HEK293 (cell line): ENCODE results near the gene TMEM198.
A peak's percentile ranks its signal among the peaks of the same experiment; 100 is the strongest.

Source experiments
- CTCF ChIA-PET: fragments of 350-600 bp; formaldehyde crosslinking; extraction: SDS; loops from one replicate; lab custom pipeline; 2021; ENCODE audit warnings: antibody characterized with exemption; lab: Yijun Ruan, JAX
- POLR2A ChIA-PET: fragments of 300-600 bp; formaldehyde crosslinking; extraction: SDS; loops from one replicate; lab custom pipeline; 2020; ENCODE audit warnings: antibody characterized with exemption, inconsistent platforms; lab: Yijun Ruan, JAX
- H3K27ac ChIP-seq: fragments of 200-500 bp; sonication (Bioruptor generic); 2 replicates; pipeline ENCODE4 v1.5.1; 2014; ENCODE audit warnings: low read depth, low read length, control low read depth, inconsistent platforms; ENCODE audit errors: extremely low read depth
- H3K36me3 ChIP-seq, 2 experiments: fragments of 200-500 bp in 1 of 2; sonication (Bioruptor generic) in 1 of 2; 1 replicate in 1 of 2; 2 replicates in 1 of 2; pipeline ENCODE4 v1.5.1; 2014 to 2017; ENCODE audit warnings: inconsistent platforms in 2 of 2, low read length in 2 of 2; ENCODE audit not compliant: control insufficient read depth in 2 of 2, insufficient read depth in 1 of 2
- H3K4me1 ChIP-seq: fragments of 200-500 bp; sonication (Bioruptor generic); 2 replicates; pipeline ENCODE4 v1.5.1; 2014; ENCODE audit warnings: mild to moderate bottlenecking, low read length, inconsistent platforms; ENCODE audit not compliant: control insufficient read depth, insufficient read depth
- H3K4me3 ChIP-seq: 2 replicates; pipeline ENCODE4 v1.5.1; 2011; ENCODE audit warnings: low read depth, mild to moderate bottlenecking, control low read depth, low read length, moderate library complexity
- H3K9me3 ChIP-seq: fragments of 200-500 bp; sonication (Bioruptor generic); 2 replicates; pipeline ENCODE4 v1.5.1; 2014; ENCODE audit warnings: low read depth, low read length, inconsistent platforms; ENCODE audit not compliant: control insufficient read depth, insufficient read depth
- BCL11A ChIP-seq: fragments of 450-650 bp; formaldehyde crosslinking; IDR thresholded peaks from 2 replicates; pipeline ENCODE4 v1.5.1; 2016; ENCODE audit warnings: low read depth, missing biosample characterization, missing genetic modification characterization
- BCL6B ChIP-seq: fragments of 450-650 bp; formaldehyde crosslinking; IDR thresholded peaks from 2 replicates; pipeline ENCODE4 v1.5.1; 2017; ENCODE audit warnings: missing biosample characterization, missing genetic modification characterization
- CTCF ChIP-seq: fragments of 450-650 bp; formaldehyde crosslinking; IDR thresholded peaks from 2 replicates; pipeline ENCODE4 v1.5.1; 2016; ENCODE audit warnings: missing biosample characterization, missing genetic modification characterization
- GLI2 ChIP-seq: fragments of 450-650 bp; formaldehyde crosslinking; IDR thresholded peaks from 2 replicates; pipeline ENCODE4; 2017; ENCODE audit warnings: missing biosample characterization, missing genetic modification characterization, low read depth, borderline replicate concordance
- SP2 ChIP-seq: fragments of 450-650 bp; formaldehyde crosslinking; IDR thresholded peaks from 2 replicates; pipeline ENCODE4 v1.5.1; 2016; ENCODE audit warnings: missing biosample characterization, missing genetic modification characterization
- SP7 ChIP-seq: fragments of 450-650 bp; formaldehyde crosslinking; IDR thresholded peaks from 2 replicates; pipeline ENCODE4 v1.5.1; 2016; ENCODE audit warnings: missing biosample characterization, missing genetic modification characterization
- YY2 ChIP-seq: fragments of 450-650 bp; formaldehyde crosslinking; IDR thresholded peaks from 2 replicates; pipeline ENCODE4 v1.5.1; 2016; ENCODE audit warnings: missing biosample characterization, missing genetic modification characterization
- ZBTB11 ChIP-seq: fragments of 450-650 bp; formaldehyde crosslinking; conservative IDR thresholded peaks from 2 replicates; pipeline ENCODE4 v1.5.1; 2016; ENCODE audit warnings: low read depth, missing biosample characterization, missing genetic modification characterization
- ZBTB20 ChIP-seq: fragments of 450-650 bp; formaldehyde crosslinking; IDR thresholded peaks from 2 replicates; pipeline ENCODE4 v1.5.1; 2016; ENCODE audit warnings: missing biosample characterization, missing genetic modification characterization
- ZNF10 ChIP-seq: fragments of 450-650 bp; formaldehyde crosslinking; IDR thresholded peaks from 2 replicates; pipeline ENCODE4 v1.5.1; 2017; ENCODE audit warnings: missing biosample characterization, missing genetic modification characterization
- ZNF132 ChIP-seq: fragments of 450-650 bp; formaldehyde crosslinking; IDR thresholded peaks from 2 replicates; pipeline ENCODE4 v1.5.1; 2017; ENCODE audit warnings: missing biosample characterization, missing genetic modification characterization, borderline replicate concordance
- ZNF157 ChIP-seq: fragments of 450-650 bp; formaldehyde crosslinking; IDR thresholded peaks from 2 replicates; pipeline ENCODE4 v1.5.1; 2016; ENCODE audit warnings: missing biosample characterization, missing genetic modification characterization
- ZNF223 ChIP-seq: fragments of 450-650 bp; formaldehyde crosslinking; IDR thresholded peaks from 2 replicates; pipeline ENCODE4 v1.5.1; 2016; ENCODE audit warnings: missing biosample characterization, missing genetic modification characterization
- ZNF280D ChIP-seq: fragments of 450-650 bp; formaldehyde crosslinking; IDR thresholded peaks from 2 replicates; pipeline ENCODE4 v1.5.1; 2016; ENCODE audit warnings: missing biosample characterization, missing genetic modification characterization
- ZNF555 ChIP-seq: fragments of 450-650 bp; formaldehyde crosslinking; conservative IDR thresholded peaks from 2 replicates; pipeline ENCODE4 v1.5.1; 2017; ENCODE audit warnings: missing biosample characterization, mild to moderate bottlenecking, missing genetic modification characterization, inconsistent platforms
- ZNF585B ChIP-seq: fragments of 450-650 bp; formaldehyde crosslinking; IDR thresholded peaks from 2 replicates; pipeline ENCODE4 v1.5.1; 2016; ENCODE audit warnings: missing biosample characterization, missing genetic modification characterization
- ZNF776 ChIP-seq: fragments of 450-650 bp; formaldehyde crosslinking; IDR thresholded peaks from 2 replicates; pipeline ENCODE4 v1.5.0; 2017; ENCODE audit warnings: missing biosample characterization, missing genetic modification characterization, borderline replicate concordance
- ZSCAN16 ChIP-seq: fragments of 450-650 bp; formaldehyde crosslinking; IDR thresholded peaks from 2 replicates; pipeline ENCODE4 v1.5.1; 2016; ENCODE audit warnings: missing biosample characterization, missing genetic modification characterization
- ZSCAN18 ChIP-seq: fragments of 450-650 bp; formaldehyde crosslinking; IDR thresholded peaks from 2 replicates; pipeline ENCODE4 v1.5.1; 2016; ENCODE audit warnings: missing biosample characterization, missing genetic modification characterization

Gene TMEM198

GRCh38 chr2:219500135-219500534, 43.7 kb upstream of the TMEM198 start (continued):
- peak; percentile 58; the same call in 1 of the 2 replicates for TF ChIP-seq CTCF

GRCh38 chr2:219501849-219502248, 42.0 kb upstream of the TMEM198 start:
- TF ChIP-seq ZNF555 (no peak), BCL6B (tag by site-specific recombination) (no peak)
- Histone ChIP-seq H3K36me3 (peaks cover 0 to 45% of the 10 kb centered on the region in 2 experiments; a peak in 2 of 3 replicates), H3K4me3 (no peak overlapping the region), H3K4me1 (0 out of 2 replicates have a peak, but pooled peaks cover 5% of the 10 kb centered on the region), H3K9me3 (no peaks in the 10 kb centered on the region), H3K27ac (no peak overlapping the region)
- ChIA-PET POLR2A (no interaction called here), CTCF (interaction anchor here (4.6 to 9.5 kb wide), 2 partner anchors 10 to 25 kb away, joined by 29 to 150 read pairs; partner anchors contain the start of gene ASIC4)

- POLR2A ChIA-PET: no interaction called here
- TF ChIP-seq ZNF157 (no peak), ZBTB20 (no peak), SP7 (tag by site-specific recombination) (no peak), ZNF776 (tag by site-specific recombination) (no peak), ZNF280D (tag by site-specific recombination) (no peak), ZNF585B (tag by site-specific recombination) (no peak), ZNF132 (tag by site-specific recombination) (no peak), ZSCAN18 (tag by site-specific recombination) (no peak), ZNF10 (tag by site-specific recombination) (no peak)
Measured at GRCh38 chr2:219502618-219503017, 41.2 kb upstream of the TMEM198 start.

GRCh38 chr2:219505585-219505984, 38.2 kb upstream of the TMEM198 start:
- Histone ChIP-seq H3K4me3 (no peak overlapping the region), H3K36me3 (peaks cover 0 to 53% of the 10 kb centered on the region in 2 experiments; a peak in 2 of 3 replicates), H3K27ac (no peak overlapping the region), H3K4me1 (peaks cover 2% of the 10 kb centered on the region), H3K9me3 (no peaks in the 10 kb centered on the region)
- ChIA-PET POLR2A (no interaction called here), CTCF (no interaction called here)
- TF ChIP-seq BCL11A (tag by site-specific recombination) (no peak), GLI2 (tag by site-specific recombination) (no peak), ZNF223 (tag by site-specific recombination) (no peak), ZSCAN16 (no peak), ZBTB11 (tag by site-specific recombination) (no peak), SP2 (no peak), YY2 (tag by site-specific recombination) (no peak)

More at GRCh38 chr2:219502618-219503017, 41.2 kb upstream of the TMEM198 start:
- Histone ChIP-seq H3K4me1 (0 out of 2 replicates have a peak, but pooled peaks cover 5% of the 10 kb centered on the region), H3K36me3 (peaks cover 0 to 53% of the 10 kb centered on the region in 2 experiments; a peak in 2 of 3 replicates), H3K4me3 (no peak overlapping the region), H3K27ac (no peak overlapping the region), H3K9me3 (no peaks in the 10 kb centered on the region)
- CTCF ChIA-PET: interaction anchor here (0.8 to 1.4 kb wide), 2 partner anchors 27 kb away, joined by 4 to 5 read pairs; no protein-coding TSS in a partner anchor
